ENCODE results near the gene FAM168B.

FAM168B gene

DNA sequence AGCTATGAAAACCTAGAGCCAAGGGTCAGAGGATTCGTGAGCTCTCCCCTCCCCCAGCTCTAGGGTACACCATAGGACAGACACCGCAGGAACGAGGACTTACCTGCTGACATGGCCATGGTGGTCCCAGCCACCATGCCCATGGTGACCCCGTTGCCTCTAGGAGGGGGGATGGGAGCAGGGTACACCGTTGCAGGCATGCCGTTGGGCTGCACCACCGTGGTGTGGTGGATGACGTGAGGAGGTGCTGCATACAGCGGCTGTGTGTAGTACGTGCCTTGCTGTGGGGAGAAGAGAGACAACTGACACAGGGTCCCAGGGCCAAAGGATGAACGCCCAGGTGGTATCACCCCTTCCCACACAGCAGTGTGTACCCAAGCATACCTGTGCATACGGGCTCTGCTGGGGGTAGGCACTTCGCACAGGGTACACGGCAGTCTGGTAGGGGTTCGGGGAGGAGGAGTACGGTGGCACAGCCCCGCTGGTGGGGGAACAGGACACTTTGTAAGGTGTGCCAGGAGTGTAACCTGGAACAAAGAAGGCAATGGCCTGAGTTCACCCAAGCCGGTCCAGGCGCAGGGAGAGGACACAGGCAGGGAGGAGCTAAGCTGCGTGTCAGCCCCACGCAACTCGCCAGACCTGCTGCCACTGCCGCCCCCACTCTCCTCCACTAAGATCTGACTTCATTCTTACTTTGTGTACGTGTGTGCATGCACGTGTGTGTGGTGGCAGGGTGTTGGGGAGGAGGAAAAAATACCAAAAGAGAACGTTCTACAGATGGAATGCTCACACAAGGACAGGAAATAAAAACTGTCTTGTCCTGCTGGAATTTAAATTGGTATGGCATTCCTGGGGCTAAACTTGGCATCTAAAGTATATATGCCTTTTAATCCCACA is 37.8 kb downstream of the FAM168B start:
- TF ChIP-seq FOXP2 (optimal IDR thresholded peaks at IDR 0.05; ENCODE audit: control extremely low read depth, extremely low read length, insufficient read depth) (no peak), POLR2AphosphoS5 (IDR thresholded peaks at IDR 0.05; ENCODE audit: borderline replicate concordance, low read depth, low read length) (no peak), EZH2 (IDR thresholded peaks at IDR 0.05) (no peak)
- Histone ChIP-seq H3K36me3 (ENCODE audit: insufficient read depth, low read length) (peaks cover 94% of the 10 kb centered on the region), H3K27ac (no peak overlapping the region), H3K4me3 (no peak overlapping the region), H3K9ac (ENCODE audit: insufficient read length) (no peak overlapping the region), H3K9me3 (ENCODE audit: low read depth, low read length) (no peaks in the 10 kb centered on the region)
- no peak for DNase-seq (ENCODE audit: low read depth, low spot score)

DNA sequence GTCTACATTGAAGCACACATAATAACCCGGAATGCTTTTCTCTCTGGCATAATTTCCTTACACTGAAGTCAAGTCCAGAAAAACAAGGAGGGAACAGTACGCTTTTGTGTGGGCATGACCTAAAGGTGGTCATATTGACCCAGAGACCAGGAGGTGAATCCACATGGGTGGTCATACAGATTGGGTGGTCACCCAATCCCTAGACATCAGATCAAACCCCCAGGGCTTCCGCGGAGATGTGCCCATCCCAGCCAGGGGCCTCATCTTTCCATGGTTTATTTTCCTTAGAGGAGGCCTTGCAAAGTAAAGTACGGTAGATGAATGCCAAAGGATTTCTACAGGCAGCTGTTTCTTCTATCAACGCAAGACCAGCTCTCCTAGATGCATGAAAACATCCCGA is 38.8 kb downstream of the FAM168B start:
- H3K9ac ChIP-seq (ENCODE audit: insufficient read length) = no peak overlapping the region
- no peak overlapping the region for H3K27ac ChIP-seq
- TF ChIP-seq FOXP2 (optimal IDR thresholded peaks at IDR 0.05; ENCODE audit: control extremely low read depth, extremely low read length, insufficient read depth) = no peak
- TF ChIP-seq POLR2AphosphoS5 (IDR thresholded peaks at IDR 0.05; ENCODE audit: borderline replicate concordance, low read depth, low read length) = no peak
- TF ChIP-seq EZH2 (IDR thresholded peaks at IDR 0.05) = no peak
- H3K4me3 ChIP-seq = no peak overlapping the region
- no peaks in the 10 kb centered on the region for H3K9me3 ChIP-seq (ENCODE audit: low read depth, low read length)
- peaks cover 96% of the 10 kb centered on the region for H3K36me3 ChIP-seq (ENCODE audit: insufficient read depth, low read length)
- no peak for DNase-seq (ENCODE audit: low read depth, low spot score)

DNA sequence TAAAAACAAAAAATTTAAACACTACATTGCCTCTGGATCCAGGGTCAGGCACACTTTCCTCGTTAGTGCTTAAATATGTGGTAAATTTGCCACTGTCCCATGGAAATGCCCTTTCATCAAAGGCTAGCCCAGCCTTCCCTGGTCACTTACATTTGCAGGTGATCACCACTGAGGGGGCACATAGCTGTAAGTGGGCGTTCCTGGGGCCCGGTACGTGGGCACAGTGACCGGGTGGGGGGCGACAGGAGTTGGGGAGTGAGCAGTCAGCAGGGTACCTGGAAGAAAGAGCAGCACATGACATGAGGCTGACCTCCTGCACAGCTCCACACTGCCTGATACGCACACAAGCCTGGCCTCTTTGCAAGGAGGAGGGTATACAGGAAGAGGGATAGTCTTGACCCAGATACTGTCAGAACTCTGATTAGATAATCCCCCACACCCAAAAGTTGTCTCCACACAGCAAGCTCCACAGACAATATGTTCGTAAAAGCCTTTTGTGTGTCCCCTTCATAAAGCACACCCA is 40.5 kb downstream of the FAM168B start:
- DNase-seq (ENCODE audit: low read depth, low spot score) = no peak
- Histone ChIP-seq H3K36me3 (ENCODE audit: insufficient read depth, low read length) (peaks cover 92% of the 10 kb centered on the region), H3K27ac (no peak overlapping the region), H3K4me3 (no peak overlapping the region), H3K9me3 (ENCODE audit: low read depth, low read length) (no peaks in the 10 kb centered on the region), H3K9ac (ENCODE audit: insufficient read length) (no peak overlapping the region)
- TF ChIP-seq POLR2AphosphoS5 (IDR thresholded peaks at IDR 0.05; ENCODE audit: borderline replicate concordance, low read depth, low read length) = no peak
- no peak for TF ChIP-seq EZH2 (IDR thresholded peaks at IDR 0.05)
- TF ChIP-seq FOXP2 (optimal IDR thresholded peaks at IDR 0.05; ENCODE audit: control extremely low read depth, extremely low read length, insufficient read depth) = no peak

DNA sequence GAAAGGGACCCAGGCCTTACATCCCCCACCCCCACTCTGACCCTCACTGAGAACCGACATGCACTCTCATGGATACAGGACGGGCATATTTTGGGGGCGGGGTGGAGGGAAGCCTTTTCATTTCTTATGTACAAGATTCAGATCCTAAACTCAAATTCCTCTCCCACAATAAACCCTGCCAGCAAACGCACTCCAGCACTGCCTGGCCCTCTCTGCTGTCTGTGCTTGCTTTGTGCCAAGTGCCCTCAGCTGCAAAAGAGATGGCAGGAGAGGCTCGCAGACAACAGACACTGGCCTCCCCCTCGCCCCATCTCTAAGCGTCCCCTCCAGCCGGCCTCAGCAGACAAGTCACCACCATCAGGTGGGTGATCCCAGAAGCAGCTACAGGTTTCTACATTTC is 42.4 kb downstream of the FAM168B start:
- Histone ChIP-seq H3K9me3 (ENCODE audit: low read depth, low read length) (no peaks in the 10 kb centered on the region), H3K27ac (no peak overlapping the region), H3K4me3 (no peak overlapping the region), H3K9ac (ENCODE audit: insufficient read length) (no peak overlapping the region), H3K36me3 (ENCODE audit: insufficient read depth, low read length) (peaks cover 87% of the 10 kb centered on the region)
- no peak for TF ChIP-seq POLR2AphosphoS5 (IDR thresholded peaks at IDR 0.05; ENCODE audit: borderline replicate concordance, low read depth, low read length)
- TF ChIP-seq EZH2 (IDR thresholded peaks at IDR 0.05) = no peak
- TF ChIP-seq FOXP2 (optimal IDR thresholded peaks at IDR 0.05; ENCODE audit: control extremely low read depth, extremely low read length, insufficient read depth) = no peak
- no peak for DNase-seq (ENCODE audit: low read depth, low spot score)

DNA sequence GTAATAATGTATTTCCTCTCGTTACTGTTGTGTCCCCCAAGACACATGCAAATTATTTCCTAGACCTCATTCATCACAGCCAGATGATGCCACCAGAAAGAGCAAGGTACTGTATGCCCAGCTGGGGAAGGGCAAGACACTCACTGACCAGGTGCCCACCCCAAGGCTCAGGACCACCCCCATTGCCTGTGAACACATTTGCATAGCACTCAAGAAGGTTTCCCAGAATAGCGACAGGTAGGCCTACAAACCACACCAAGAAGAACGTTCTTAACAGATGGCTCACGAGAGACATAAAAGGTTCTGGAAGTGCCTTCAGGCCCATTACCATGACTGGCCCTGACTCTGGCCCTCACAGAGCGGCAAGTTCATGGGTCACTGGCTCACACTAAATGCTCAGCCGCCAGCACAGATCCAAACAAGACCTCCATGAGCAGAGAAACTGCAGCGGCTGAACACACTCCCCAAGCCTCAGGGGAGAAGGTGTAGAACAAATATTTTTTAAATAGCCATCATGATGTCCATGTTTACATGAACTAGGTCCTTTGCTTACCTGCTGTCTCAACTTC is 44.0 kb downstream of the FAM168B start:
- Histone ChIP-seq H3K9me3 (ENCODE audit: low read depth, low read length) (no peaks in the 10 kb centered on the region), H3K36me3 (ENCODE audit: insufficient read depth, low read length) (peaks cover 70% of the 10 kb centered on the region), H3K4me3 (no peak overlapping the region), H3K9ac (ENCODE audit: insufficient read length) (no peak overlapping the region), H3K27ac (no peak overlapping the region)
- TF ChIP-seq EZH2 (IDR thresholded peaks at IDR 0.05) (no peak), FOXP2 (optimal IDR thresholded peaks at IDR 0.05; ENCODE audit: control extremely low read depth, extremely low read length, insufficient read depth) (no peak), POLR2AphosphoS5 (IDR thresholded peaks at IDR 0.05; ENCODE audit: borderline replicate concordance, low read depth, low read length) (no peak)
- no peak for DNase-seq (ENCODE audit: low read depth, low spot score)

DNA sequence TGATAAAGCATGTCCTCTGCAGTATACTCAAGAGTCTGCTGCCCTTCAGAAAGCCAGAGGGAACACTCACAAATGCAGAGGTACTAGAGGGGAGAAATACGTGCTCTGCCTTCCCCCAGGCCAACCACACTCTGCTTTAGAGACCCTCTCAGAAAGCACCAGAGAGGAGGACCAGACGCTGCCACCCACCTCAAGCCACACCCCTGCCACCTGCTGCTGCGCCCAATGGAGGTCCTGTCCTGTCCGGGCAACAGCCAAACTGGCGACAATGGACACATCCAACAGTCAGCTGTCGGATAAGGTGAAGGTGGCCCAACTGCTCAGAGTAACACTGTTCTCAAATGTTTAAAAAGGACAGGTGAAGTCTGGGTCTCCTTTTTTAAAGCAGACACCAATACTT is 44.6 kb downstream of the FAM168B start:
- no peak for TF ChIP-seq EZH2 (IDR thresholded peaks at IDR 0.05)
- Histone ChIP-seq H3K4me3 (no peak overlapping the region), H3K9me3 (ENCODE audit: low read depth, low read length) (no peaks in the 10 kb centered on the region), H3K36me3 (ENCODE audit: insufficient read depth, low read length) (peaks cover 67% of the 10 kb centered on the region), H3K27ac (no peak overlapping the region), H3K9ac (ENCODE audit: insufficient read length) (no peak overlapping the region)
- DNase-seq (ENCODE audit: low read depth, low spot score) = no peak

DNA sequence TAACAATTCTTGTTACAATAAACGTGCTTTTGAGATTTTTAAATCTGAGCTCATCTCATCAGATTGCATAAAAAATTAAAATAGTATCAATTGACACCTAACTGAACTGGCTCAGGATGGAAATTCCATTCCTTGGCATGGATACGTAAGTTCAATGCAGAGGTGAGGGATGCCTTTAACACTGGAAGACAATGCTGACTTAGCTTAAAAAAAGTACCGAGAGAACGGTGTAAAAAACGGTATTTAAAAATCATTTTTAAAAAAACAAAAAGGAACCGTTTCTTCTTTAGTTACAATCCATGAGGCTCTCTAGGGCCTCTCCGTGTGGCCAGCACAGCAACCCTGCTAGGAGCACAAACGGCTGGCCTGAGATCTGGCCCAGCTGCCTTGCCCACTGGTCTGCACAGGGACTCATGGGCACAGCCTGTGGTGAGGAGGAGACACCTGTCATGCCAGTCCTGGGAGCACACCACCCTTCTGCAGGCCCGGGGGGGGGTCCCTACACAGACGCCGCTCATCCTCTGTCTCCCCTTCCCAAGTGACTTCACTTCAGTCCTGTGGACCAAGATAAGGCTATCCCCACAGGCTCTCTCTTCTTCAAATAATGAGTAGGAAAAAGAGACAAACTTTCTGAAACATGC is 45.2 kb downstream of the FAM168B start:
- no peak overlapping the region for H3K27ac ChIP-seq
- H3K9ac ChIP-seq (ENCODE audit: insufficient read length) = no peak overlapping the region
- DNase-seq (ENCODE audit: low read depth, low spot score) = no peak
- H3K36me3 ChIP-seq (ENCODE audit: insufficient read depth, low read length) = peaks cover 61% of the 10 kb centered on the region
- no peaks in the 10 kb centered on the region for H3K9me3 ChIP-seq (ENCODE audit: low read depth, low read length)
- H3K4me3 ChIP-seq = no peak overlapping the region
- TF ChIP-seq POLR2AphosphoS5 (IDR thresholded peaks at IDR 0.05; ENCODE audit: borderline replicate concordance, low read depth, low read length) (no peak), FOXP2 (optimal IDR thresholded peaks at IDR 0.05; ENCODE audit: control extremely low read depth, extremely low read length, insufficient read depth) (no peak), EZH2 (IDR thresholded peaks at IDR 0.05) (no peak)

DNA sequence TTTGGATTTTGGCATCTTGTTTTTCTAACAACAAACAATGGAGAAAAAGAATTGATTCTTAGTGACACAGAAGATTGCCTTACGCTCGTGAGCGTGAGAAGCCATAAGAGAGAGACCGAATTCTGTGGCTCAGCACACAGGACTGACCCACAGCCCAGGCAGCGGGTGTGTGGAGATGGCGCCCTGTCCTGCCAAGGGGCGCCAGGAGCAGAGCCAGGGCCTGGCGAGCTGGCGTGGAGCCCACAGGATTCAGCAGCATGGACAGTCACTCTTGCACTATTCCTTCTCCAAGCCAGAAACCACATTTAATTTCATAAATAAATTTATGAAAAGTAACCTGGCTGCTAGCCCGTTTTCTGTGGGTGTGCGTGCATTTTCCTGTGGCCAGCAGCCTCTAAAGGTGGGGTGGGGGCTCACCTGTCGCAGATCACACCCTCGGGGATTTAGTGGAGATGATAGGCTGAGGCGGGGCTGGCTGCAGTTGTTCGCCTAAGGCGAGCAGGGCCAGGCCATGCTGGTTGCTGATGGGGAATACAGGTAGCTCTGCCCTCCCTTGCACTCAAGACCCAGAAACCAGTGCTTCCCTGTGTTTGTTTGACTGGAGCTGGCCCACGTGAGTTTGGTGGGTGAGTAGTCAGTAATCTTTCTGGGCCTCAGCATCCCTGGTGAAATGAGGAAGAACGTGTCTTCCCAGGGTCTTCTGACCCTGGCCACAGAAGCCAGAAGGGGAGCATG is 46.2 kb downstream of the FAM168B start:
- H3K9ac ChIP-seq (ENCODE audit: insufficient read length) = no peak overlapping the region
- H3K9me3 ChIP-seq (ENCODE audit: low read depth, low read length) = no peaks in the 10 kb centered on the region
- peaks cover 51% of the 10 kb centered on the region for H3K36me3 ChIP-seq (ENCODE audit: insufficient read depth, low read length)
- DNase-seq (ENCODE audit: low read depth, low spot score) = no peak
- TF ChIP-seq FOXP2 (optimal IDR thresholded peaks at IDR 0.05; ENCODE audit: control extremely low read depth, extremely low read length, insufficient read depth) (no peak), EZH2 (IDR thresholded peaks at IDR 0.05) (no peak), POLR2AphosphoS5 (IDR thresholded peaks at IDR 0.05; ENCODE audit: borderline replicate concordance, low read depth, low read length) (no peak)
- H3K27ac ChIP-seq = no peak overlapping the region
- no peak overlapping the region for H3K4me3 ChIP-seq

All from SK-N-MC (cell line).